NCI-H748 (cell line): ENCODE results near the gene GALNTL6.
"Not testable (repeated sequence)": the region's sequence is repeated elsewhere in the genome, so short reads cannot be mapped to it uniquely, and the experiment has no call there.

Experiments used
- DNase-seq: peaks from one replicate; lab custom pipeline; 2025; ENCODE audit not compliant: unreplicated experiment; lab: John Stamatoyannopoulos, UW

Gene GALNTL6

DNA sequence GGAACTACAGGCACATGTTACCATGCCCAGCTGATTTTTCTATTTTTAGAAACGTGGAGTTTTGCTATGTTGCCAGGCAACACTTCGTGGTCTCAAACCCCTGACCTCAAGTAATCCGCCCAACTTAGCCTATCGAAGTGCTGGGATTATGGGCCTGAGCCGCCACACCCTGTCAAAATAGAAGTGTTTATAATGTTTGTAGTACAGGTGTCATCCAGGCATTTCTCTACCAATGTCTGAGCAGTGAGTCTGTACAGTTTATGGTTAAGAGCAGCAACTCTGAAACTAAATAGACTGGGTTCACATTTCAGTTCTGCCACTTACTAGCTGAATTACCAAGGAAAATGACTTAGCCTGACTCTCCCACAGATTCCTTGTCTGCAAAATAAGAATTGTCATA is 895.0 kb downstream of the GALNTL6 start:
- peak; percentile 94 for DNase-seq

DNA sequence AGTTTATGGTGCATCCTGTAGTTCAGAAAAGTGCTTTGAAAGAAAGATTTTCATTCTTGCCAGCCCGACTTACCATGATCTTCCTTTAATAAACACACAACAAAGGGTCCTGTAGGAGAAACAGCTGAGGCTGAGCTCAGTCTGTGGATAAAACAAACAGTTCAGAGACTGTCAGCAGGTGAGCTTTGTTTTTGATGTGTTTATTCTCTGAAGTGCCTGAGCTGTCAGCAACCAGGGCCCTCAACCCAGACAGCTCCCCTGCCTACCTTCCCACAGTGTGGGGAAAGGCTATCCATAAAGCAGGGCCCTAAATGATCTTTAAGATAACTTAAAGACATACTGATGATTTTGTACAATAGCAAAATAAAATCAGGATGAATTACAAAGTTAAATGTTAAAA is 896.2 kb downstream of the GALNTL6 start:
- peak; percentile 94 for DNase-seq

DNA sequence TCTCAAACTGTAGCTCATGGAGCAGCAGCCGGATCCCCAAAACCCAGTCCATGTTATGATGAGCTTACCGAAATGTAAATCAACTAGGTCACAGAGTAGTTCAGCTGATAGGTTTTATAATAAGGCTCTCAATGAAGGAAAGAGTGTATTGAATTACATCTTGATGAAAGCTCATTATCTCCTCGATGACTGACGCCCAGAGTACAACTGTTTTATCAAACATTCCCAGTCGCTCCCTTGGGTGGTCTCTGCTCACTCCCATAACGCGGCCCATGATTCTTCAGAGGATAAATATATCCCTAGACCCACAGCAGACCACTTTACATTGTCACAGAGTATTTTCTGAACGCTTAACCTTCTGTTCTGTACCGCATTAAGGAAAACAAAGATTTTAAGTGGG is 903.1 kb downstream of the GALNTL6 start:
- peak; percentile 53 for DNase-seq

DNA sequence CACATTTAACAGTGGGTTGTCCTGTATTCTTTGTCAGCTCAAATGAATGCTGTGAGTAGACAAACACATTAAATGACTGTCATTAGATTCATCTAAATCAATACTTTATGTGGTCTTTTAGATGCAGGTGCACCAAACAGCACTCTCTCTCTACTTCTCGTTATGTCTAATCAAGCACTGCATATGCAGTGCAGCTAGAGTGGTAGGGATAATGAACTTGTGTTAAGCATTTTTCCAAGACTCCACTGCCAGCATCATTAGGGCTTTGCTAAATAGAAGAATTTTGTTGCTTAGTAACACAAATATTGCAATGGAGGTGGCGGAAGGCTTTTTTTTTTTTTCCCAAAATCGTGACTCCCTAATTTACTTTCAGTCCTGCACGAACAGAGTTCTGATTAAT is 908.5 kb downstream of the GALNTL6 start:
- DNase-seq: peak; percentile 96

DNA sequence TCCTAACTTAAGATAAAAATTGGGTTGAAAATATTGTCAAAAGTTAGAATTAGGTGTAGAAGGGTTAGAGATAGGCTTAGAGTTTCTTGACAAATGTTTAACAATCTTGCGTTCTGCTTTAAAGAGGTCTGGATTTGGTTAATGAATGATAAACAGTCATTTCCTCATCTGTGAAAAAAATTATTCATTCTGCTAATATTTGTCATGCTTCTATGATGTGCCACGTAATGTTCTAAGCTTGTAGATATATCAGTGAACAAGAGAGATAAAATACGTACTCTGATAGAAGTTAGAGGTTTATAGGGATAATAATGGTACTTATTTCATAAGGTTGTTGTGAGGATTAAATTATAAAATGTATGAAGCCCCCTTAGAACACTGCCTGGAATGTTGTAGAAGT is 912.4 kb downstream of the GALNTL6 start:
- DNase-seq: no peak

DNA sequence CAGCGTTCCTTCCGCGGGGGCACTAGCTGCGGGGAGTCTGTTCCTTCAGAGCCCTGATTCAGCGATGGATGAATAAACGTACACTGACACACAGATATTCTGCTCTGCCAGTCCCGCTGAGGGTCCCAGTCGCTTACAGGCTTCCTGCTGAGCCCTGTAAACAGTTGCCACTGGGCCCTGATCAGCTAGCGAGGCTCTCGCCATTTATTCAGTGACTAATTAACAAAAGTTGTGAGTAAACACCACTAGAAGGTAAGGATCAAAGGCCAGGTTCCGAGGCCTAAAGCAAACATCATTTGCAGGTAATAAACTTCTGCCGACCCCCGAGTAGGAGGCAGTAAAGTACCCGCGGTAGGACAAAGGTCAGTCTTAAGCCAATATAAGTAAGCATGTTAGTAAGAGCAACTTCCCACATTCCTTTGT is 912.8 kb downstream of the GALNTL6 start:
- DNase-seq: peak; percentile 68

DNA sequence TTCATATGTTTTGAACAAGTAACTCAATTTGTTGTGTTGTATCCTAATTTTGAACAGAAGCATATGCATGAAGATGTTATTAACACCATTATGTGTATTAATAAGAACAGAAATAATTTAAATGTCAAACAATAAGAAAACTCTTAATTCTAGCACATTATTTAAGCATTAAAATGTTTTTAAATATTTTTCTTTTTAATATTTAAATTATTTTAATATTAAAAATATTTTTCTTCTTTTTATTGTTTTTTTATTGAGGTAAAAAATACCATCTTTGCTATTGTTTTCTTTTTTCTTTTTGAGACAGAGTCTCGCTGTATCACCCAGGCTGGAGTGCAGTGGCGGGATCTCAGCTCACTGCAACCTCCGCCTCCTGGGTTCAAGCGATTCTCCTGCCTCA is 914.4 kb downstream of the GALNTL6 start:
- DNase-seq: no peak

DNA sequence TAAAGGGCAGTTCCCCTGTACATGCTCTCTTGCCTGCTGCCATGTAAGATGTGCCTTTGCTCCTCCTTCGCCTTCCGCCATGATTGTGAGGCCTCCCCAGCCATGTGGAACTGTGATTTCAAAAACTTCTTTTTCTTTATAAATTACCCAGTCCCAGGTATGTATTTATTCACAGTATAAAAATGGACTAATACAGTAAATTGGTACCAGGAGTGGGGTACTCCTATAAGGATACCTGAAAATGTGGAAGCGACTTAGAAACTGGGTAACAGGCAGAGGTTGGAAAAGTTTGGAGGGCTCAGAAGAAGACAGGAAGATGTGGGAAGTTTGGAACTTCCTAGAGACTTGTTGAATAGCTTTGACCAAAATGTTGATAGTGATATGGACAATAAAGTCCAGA is 920.4 kb downstream of the GALNTL6 start:
- not testable (repeated sequence) for DNase-seq

DNA sequence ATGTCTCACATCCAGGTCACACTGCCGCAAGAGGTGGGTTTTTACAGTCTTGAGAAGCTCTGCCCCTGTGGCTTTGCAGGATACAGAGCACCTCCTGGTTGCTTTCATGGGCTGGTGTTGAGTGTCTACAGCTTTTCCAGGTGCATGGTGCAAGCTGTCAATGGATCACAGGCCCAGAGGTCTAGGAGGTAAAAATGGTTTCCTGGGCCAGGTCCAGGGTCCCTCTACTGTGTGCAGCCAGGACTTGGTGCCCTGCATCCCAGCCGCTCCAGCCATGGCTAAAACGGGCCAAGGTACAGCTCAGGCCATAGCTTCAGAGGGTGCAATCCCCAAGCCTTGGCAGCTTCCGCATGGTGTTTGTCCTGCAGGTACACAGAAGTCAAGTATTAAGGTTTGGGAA is 921.4 kb downstream of the GALNTL6 start:
- DNase-seq: no peak

DNA sequence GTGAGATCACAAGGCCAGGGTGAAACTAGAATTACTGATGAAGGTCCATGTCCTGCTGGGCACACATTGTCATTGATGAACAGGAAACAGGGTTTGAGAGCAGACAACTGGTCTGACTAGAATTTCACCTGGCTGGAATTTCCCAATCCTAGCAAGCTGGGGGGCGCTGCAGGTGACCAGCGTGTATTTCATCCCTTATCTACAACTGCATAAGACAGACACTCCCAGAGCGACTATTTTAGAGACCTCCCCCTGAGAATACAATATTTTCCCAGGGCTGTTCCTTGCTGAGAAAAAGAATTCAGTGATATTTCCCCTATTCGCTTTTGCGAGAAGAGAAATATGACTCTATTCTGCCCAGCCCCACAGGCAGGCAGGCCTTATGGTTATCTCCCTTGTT is 922.8 kb downstream of the GALNTL6 start:
- no peak for DNase-seq

DNA sequence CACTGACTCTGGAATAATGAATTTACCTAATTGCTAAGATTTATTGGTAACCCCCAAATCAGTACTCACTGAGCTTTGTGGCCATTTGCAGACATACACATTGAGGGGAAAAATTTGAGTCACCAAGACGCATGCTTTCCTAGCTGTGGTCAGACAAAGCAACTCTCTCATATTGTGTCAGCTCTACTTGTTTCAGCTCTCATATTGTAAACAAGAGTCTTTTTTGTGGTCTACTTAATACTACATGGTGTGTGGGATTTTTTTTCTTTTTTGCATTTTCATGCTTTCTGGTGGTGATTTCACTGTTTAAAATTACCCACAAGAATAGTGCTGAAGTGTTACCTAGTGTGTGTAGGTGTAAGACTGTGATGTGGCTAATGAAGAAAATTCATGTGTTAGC is 927.2 kb downstream of the GALNTL6 start:
- no peak for DNase-seq

DNA sequence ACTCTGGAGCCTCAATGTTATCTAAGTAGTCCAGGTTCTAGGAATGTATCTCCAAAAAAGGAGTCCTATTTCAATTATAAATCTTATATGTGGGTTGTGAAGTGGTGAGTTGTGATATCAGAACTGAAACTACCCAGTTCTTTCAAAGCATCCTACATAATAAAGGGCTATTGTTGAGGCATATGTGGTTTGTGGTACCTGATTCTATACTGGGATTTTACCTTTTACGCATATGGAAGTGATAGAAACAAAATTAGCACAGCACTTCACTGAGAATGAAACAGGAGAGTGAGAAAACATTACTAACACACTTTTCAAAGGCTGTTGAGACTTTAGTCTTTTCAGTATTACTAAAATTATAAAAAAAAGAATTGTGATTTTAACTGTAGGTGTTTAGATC is 937.7 kb downstream of the GALNTL6 start:
- no peak for DNase-seq

DNA sequence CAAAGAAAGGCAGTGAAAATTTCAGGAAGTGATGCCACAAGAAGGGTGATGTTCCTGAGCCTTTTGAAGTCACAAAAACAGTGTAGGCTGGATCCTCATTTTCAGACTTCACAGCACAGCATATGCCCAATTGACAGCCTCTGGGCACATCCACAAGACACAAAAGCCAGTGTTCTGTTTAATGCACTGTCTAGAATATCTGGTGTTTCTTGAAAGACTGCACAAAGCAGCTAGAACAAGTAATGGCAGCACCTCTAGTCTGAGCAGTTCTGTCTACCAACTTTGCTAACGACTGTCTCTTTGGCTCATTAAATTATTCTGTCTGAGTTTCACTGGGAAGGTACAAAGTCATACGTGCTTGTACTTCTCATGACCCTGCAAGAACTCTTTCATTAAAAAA is 938.3 kb downstream of the GALNTL6 start:
- DNase-seq: no peak

DNA sequence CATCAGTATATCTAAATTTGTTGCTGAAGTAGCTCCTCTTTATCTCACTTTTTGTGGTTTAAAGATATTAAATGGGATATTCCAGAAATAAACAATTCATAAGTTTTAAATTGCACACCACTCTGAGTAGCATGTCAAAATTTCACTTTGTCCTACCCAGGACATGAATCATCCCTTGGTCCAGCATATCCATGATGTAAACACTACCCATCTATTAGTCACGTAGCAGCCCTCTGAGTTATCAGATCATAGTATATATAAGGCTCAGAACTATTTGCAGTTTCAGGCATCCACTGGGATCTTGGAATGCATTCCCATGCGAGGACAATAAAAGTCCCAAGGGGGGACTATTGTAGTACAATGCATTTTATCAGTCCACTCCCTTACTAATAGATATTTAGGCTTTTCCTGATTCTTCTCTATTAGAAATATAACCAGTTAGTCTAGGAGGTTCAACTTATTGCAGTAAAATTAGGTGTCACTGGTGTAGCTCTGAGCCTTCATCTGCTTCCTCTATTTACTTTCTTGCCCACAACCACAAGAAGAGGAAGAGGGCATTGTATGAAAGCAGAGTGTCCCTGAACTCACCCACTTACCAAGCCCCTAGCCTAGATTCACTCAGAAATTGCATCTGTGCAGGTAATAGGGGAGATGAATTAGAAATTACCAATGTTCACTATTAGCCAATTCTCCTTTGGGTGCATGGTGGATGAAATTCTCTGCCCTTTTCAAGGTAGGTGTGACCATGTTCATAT is 945.6 kb downstream of the GALNTL6 start:
- no peak for DNase-seq

DNA sequence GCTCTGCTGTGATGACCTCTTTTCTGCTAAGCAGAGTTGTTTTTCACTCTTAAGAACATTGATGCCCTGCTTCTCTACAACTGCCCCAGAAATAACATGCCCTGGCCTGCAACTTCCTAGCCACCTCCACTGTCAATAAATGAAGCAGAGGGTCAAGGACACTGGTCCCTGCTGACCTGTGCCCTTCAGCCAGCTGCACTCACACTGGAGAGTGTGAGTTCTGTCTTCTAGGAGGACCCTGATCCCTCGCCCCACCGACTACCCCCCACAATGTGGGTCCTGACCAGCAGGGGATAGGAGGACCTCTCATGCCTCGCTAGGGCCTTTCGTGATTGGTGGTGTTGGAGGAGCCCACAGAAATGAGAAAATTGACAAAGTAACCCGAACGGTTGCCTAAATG is 947.3 kb downstream of the GALNTL6 start:
- no peak for DNase-seq

DNA sequence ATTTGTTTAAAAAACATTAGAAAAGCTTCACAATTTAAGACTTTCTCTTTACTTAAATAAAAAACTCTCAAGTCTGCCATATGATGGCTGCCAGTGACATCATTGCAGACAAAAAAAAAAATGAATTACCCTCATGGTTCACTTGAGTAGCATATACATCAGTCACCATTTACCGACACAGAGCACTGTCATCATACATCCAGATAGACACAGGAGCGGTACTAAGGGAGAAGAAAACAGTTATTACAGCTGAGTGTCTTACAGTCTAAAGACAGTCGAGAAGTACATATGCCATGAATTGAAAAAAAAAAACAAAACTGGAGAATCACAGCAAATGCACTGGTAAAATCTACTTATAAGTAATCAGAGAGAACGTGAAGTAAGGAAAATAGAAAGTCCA is 949.7 kb downstream of the GALNTL6 start:
- DNase-seq: no peak

DNA sequence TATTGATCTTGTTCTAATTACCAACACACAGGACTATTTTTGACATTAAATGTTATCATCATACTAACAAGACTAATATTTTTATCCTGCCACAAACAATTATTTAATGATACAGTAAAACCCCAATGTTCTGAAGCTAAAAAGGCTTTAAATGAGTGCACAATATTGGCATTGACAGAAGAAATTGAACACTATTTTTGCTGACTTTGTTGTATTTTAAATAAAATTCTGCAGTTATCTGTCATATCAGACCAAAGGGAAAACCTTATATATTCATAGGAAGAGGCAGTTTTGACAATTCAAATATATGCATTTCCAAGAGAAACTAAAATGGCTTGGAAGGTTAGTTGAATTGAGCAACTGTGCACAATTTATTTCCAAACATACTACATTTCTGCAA is 957.6 kb downstream of the GALNTL6 start:
- no peak for DNase-seq

DNA sequence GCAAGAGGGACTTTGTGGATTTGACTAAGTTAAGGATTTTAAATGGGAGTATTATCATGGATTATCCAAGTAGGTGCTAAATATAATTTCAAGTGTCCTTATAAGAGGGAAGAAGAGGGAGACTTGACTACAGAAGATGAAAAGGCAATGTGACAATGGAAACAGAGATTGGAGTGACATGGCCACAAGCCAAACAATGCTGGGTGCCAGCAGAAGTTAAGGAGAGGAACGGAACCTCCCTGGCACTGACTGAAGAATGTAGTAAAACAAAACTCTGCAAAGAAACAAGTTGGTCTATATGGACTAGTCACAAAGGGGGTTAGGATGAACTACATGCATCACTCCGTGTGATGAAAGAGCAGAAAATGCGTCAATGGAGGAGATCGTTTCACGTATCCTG is 959.6 kb downstream of the GALNTL6 start:
- no peak for DNase-seq

DNA sequence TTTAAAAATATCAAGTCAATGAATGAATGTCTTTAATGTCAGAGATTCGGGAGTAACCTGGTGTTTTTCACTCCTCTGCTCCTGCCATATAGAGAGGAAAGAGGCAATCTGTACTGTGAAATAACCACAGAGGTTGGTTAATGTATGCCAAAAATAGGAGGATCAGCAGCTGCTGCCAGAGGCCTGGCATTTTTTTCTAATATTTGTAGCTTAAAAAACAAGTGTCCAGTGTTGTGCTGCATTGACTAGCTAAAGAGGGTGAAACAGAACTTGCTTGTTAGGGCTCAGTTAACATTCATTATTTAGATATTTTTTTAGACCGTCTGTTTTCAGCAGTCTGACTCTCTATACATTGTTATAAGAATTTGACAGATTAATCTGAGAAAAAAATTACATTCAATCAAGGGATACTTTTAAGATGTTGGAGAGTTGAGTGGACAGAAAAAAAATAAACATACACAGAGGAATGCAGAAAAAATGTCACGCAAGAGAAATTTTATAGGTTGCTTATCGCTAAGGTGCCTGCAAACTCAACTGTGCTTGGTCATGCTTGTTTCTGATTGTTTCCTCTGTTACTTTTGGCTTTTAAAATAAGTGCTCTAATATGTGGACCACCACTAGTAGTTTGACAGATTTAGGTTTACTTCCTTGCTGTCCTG is 963.1 kb downstream of the GALNTL6 start:
- DNase-seq: no peak

DNA sequence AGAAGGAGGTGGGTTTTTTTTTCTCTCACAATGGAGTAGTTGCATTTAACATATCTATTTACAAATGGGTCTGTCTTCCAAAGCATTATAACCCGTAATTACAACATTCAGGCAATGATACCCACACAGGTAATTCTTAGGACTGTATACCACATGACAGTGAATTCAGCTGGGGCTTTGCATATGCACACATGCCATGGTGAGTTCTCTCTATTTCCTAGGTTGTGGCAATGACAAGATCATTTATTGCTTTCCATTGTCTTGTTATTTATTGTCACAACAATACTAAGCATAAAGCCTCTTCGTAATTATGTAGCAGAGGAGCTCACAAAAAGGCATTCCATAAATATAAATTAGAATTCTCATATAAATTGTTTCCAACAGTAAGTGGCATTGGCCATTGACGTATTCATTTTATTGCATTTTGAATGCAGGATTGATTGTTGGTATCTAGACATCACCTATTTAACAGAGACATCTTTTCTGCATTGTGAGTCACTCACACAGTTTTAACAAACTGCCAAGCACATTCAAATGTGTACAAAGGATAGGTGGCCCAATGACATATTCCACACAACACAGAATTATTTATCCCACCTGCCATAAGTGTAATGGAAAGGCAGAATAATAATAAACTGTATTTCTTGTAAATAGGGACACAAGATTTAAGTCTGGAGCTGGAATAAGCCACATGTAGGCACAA is 964.7 kb downstream of the GALNTL6 start:
- peak; percentile 11 for DNase-seq

DNA sequence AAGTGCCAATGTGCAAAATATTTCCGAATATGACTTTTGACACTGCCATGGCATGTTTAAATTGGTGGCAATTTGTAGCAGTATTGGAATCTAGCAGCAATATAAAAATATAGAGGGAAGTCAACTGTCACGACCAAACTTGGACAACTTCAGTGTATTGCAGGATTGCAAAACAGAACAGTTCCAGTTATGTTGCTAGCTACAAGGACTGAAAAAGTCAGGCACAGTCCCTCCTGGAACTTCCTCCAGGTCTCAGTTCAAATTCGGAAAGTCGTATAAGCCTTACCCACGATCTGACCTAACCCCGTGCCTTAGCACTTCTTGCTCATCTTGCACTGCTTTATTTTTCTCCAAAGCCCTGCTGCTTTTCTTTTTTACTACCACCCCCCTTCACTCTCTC is 965.4 kb downstream of the GALNTL6 start:
- DNase-seq: no peak

DNA sequence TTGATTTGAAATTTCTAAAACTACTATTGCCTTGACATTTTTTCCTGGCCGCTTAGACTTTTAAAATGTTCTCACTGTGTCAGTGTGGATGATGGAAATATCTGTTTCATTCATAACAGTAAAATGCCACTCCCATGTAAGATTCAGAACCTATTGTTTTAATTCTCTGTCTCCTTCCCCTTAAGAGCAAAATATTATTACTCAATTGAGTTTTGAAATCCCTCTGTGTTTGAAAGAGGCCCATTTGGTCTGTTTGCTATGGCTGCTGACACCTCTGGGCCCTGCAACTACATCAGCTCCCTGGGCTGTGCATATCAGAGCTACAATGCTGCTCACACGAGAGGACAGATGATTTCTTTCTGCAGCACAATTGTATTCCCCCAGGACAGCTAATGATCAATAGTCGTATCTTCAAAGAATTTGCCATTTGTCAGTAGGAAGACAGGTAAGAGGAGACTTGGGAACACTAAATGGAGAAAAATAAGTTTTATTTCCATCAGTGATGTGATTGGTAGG is 967.4 kb downstream of the GALNTL6 start:
- DNase-seq: no peak
